Effector memory CD4-positive, alpha-beta T cell (primary cell): Measurements from ENCODE around the gene KCNAB2.

Source experiments
- DNase-seq, 3 donors: peaks; one replicate each; pipeline ENCODE4 v3.0.0-alpha.2; 2020
- H3K27ac ChIP-seq: 2 replicates; pipeline ENCODE4 v1.7.0; 2013; ENCODE audit warnings: mild to moderate bottlenecking, low read length, moderate library complexity; ENCODE audit not compliant: insufficient read depth, poor library complexity, severe bottlenecking
- H3K27me3 ChIP-seq: replicated peaks from 2 replicates; pipeline ENCODE4 v1.7.0; 2013; ENCODE audit warnings: mild to moderate bottlenecking, low read length; ENCODE audit not compliant: insufficient read depth, control insufficient read depth, poor library complexity, severe bottlenecking
- H3K36me3 ChIP-seq: 2 replicates; pipeline ENCODE4 v1.7.0; 2013; ENCODE audit warnings: mild to moderate bottlenecking, low read length, moderate library complexity; ENCODE audit not compliant: control insufficient read depth, insufficient read depth
- H3K4me1 ChIP-seq: 2 replicates; pipeline ENCODE4 v1.7.0; 2013; ENCODE audit warnings: low read length, mild to moderate bottlenecking; ENCODE audit not compliant: control insufficient read depth, insufficient read depth, poor library complexity, severe bottlenecking
- H3K4me3 ChIP-seq: 2 replicates; pipeline ENCODE4 v1.7.0; 2013; ENCODE audit warnings: low read length, low read depth, mild to moderate bottlenecking; ENCODE audit not compliant: insufficient read depth, poor library complexity, severe bottlenecking
- H3K9me3 ChIP-seq: 2 replicates; pipeline ENCODE4 v1.7.0; 2013; ENCODE audit warnings: mild to moderate bottlenecking, low read length, moderate library complexity; ENCODE audit not compliant: control insufficient read depth

KCNAB2 gene

DNA sequence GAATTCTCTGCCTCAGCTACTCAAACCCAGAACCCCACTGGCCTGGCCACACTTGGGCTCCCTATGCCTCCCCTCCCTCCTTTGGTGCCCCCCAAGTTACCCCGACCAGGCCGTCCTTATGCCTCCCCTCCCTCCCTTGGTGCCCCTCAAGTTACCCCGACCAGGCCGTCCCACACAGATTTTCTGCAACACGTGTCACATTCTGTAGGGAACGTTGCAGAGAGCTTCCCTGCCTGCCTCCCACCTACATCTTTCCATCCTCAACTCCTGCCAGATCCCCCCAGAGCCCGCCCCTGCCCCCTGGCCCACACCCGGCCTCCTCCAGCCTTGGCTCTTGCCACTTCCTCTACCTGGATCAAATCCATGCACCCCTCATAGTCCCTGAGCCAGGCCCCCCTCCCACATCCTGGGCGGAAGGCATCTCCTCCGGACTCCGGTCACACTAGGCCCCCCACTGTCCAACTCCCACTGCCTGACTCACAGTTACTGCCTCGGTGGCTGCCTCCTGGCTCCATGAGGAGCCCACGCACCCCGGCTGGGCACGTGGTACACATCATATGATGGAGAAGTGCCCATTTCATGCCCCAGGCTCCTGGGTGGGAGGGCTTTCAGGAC, 41.2 kb downstream of the KCNAB2 start:
- H3K4me1 ChIP-seq: no peaks in the 10 kb centered on the region
- H3K27ac ChIP-seq: no peak overlapping the region
- H3K27me3 ChIP-seq: no peaks in the 10 kb centered on the region
- H3K4me3 ChIP-seq: no peak overlapping the region
- DNase-seq: no peak
- H3K9me3 ChIP-seq: no peaks in the 10 kb centered on the region
- peaks cover 67% of the 10 kb centered on the region for H3K36me3 ChIP-seq

- no peak for DNase-seq
- H3K4me1 ChIP-seq: no peaks in the 10 kb centered on the region
- H3K36me3 ChIP-seq: peaks cover 67% of the 10 kb centered on the region
- no peaks in the 10 kb centered on the region for H3K9me3 ChIP-seq
- no peak overlapping the region for H3K27ac ChIP-seq
- no peaks in the 10 kb centered on the region for H3K27me3 ChIP-seq
- no peak overlapping the region for H3K4me3 ChIP-seq
Observed at GRCh38 chr1:6087377-6087772, 41.7 kb downstream of the KCNAB2 start.

GRCh38 chr1:6087958-6088357, 42.3 kb downstream of the KCNAB2 start:
- no peak for DNase-seq
- Histone ChIP-seq H3K27ac (no peak overlapping the region), H3K36me3 (peaks cover 67% of the 10 kb centered on the region), H3K9me3 (no peaks in the 10 kb centered on the region), H3K4me1 (no peaks in the 10 kb centered on the region), H3K4me3 (no peak overlapping the region), H3K27me3 (no peaks in the 10 kb centered on the region)

DNA sequence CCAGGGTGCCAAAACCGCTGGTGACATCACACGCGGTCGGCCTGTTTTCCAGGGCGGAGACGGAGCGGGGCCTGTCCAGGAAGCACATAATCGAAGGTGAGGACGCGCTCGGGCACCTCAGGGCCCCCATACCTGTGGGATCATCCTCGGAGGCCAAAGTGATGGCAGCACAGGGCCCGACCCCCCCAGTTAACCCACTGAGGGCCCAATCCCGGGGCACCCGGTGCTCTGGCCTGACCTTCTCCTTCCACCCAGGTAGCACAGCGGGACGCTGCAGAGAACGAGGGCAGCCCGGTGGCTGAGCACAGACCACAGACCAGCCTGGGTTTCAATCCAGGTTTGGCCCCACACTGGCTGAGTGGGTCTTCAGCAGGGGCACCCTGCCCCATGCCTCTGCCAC, 43.3 kb downstream of the KCNAB2 start:
- H3K4me1 ChIP-seq: no peaks in the 10 kb centered on the region
- no peak overlapping the region for H3K27ac ChIP-seq
- H3K27me3 ChIP-seq: no peaks in the 10 kb centered on the region
- DNase-seq: no peak
- H3K9me3 ChIP-seq: no peaks in the 10 kb centered on the region
- H3K4me3 ChIP-seq: no peak overlapping the region
- peaks cover 72% of the 10 kb centered on the region for H3K36me3 ChIP-seq

DNA sequence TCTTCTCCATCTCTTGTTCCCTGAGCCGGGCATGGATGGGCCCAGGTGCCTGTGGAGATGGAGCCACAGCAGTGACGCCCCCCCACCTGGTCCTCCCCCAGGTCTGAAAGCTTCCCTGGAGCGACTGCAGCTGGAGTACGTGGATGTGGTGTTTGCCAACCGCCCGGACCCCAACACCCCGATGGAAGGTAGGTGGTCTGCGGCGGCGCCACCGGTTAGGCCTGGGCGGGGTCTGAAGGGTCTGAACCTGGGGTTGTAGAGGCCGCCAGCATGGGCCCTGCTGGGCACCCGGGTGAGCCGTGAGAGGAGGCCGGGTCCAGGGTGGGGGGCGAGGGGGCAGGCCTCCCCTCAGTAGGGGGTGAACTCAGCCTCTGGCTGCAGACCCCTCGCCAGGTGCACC, 44.6 kb downstream of the KCNAB2 start:
- Histone ChIP-seq H3K27ac (no peak overlapping the region), H3K36me3 (peaks cover 79% of the 10 kb centered on the region), H3K4me3 (no peak overlapping the region), H3K27me3 (no peaks in the 10 kb centered on the region), H3K4me1 (no peaks in the 10 kb centered on the region), H3K9me3 (no peaks in the 10 kb centered on the region)
- DNase-seq: no peak

- H3K36me3 ChIP-seq: peaks cover 78% of the 10 kb centered on the region
- H3K9me3 ChIP-seq: no peaks in the 10 kb centered on the region
- no peaks in the 10 kb centered on the region for H3K4me1 ChIP-seq
- H3K27ac ChIP-seq: no peak overlapping the region
- no peak overlapping the region for H3K4me3 ChIP-seq
- no peak for DNase-seq
- no peaks in the 10 kb centered on the region for H3K27me3 ChIP-seq
Observed at GRCh38 chr1:6090996-6091822, 45.5 kb downstream of the KCNAB2 start.

DNA sequence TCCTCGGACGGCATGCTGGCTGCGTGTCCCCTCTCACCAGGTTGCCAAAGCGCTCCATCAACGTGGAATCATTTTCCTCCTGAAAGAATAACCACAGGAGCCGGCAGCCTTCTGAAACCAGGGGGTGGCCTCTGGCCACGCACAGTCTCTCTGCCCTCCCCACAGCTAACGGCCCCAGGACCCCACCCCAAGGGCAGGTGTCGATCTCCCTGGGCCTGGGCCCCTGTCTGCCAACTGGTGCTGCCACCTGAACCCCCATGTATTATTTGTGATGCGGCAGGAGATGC, 46.1 kb downstream of the KCNAB2 start:
- no peak overlapping the region for H3K4me3 ChIP-seq
- H3K36me3 ChIP-seq: peaks cover 81% of the 10 kb centered on the region
- no peaks in the 10 kb centered on the region for H3K9me3 ChIP-seq
- no peak for DNase-seq
- H3K27ac ChIP-seq: no peak overlapping the region
- no peaks in the 10 kb centered on the region for H3K4me1 ChIP-seq
- H3K27me3 ChIP-seq: no peaks in the 10 kb centered on the region

DNA sequence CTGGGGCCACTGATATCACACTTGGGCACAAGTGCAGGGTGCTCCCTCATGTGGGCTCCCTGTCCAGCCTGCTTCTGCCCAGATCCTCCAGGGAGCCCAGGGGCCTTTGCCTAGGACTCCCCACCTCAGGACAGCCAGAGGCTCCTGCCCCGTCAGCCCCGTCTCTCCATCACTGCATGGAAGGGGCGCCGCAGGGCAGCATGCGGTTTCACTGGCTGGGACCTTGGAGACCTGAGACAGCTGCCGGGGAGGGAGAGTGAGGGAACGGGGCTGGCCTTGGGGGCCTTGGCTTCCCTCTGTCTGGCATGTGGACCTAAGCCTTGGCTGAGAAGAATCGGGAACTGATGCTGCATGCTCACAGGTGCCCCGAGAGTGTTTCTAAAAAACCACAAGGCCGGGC, 46.5 kb downstream of the KCNAB2 start:
- Histone ChIP-seq H3K4me1 (no peaks in the 10 kb centered on the region), H3K27me3 (no peaks in the 10 kb centered on the region), H3K27ac (no peak overlapping the region), H3K4me3 (no peak overlapping the region), H3K9me3 (no peaks in the 10 kb centered on the region), H3K36me3 (peaks cover 85% of the 10 kb centered on the region)
- no peak for DNase-seq

DNA sequence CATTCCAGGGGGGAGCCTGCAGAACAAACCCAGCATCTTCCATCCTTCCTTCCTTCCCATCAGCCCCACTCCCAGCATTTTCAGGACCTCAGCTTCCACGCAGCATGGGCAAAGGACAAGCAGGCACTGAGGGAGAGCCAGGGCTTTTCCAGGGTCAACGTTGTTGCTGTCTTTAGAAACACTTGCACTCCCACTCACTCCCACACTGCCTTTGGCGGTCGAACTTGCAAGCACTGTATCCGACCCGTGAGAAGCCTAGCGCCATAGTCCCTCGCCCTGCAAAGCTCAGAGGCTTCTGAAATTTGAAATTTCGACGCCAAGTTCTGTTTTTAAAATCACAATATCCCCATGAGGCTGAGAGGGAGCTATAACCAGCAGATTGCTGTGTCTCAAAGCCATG, 47.4 kb downstream of the KCNAB2 start:
- Histone ChIP-seq H3K4me3 (no peak overlapping the region), H3K9me3 (no peaks in the 10 kb centered on the region), H3K27me3 (no peaks in the 10 kb centered on the region), H3K36me3 (peaks cover 81% of the 10 kb centered on the region), H3K4me1 (no peaks in the 10 kb centered on the region), H3K27ac (no peak overlapping the region)
- no peak for DNase-seq

DNA sequence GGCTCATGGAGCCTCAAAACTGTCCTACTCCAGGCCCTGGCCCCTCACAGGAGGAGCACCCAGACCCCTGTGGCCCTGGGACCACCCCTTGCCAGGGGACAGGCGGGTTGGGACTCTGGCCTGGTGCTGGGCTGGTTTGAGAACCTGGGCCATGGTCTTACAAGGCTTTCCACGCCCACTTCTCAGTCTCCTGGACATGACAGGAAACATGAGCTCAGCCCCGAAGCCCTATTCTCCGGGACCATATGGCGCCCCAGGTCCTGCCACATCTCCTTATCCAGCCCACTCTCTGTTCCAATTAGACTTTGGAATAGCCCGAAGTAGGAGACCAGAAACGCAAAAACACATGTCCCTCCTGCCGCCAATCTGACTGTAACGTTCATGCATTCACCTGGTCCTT, 47.9 kb downstream of the KCNAB2 start:
- H3K27ac ChIP-seq: no peak overlapping the region
- no peaks in the 10 kb centered on the region for H3K9me3 ChIP-seq
- no peaks in the 10 kb centered on the region for H3K27me3 ChIP-seq
- H3K4me1 ChIP-seq: no peaks in the 10 kb centered on the region
- no peak overlapping the region for H3K4me3 ChIP-seq
- no peak for DNase-seq
- H3K36me3 ChIP-seq: peaks cover 84% of the 10 kb centered on the region
